Astrocyte (in vitro differentiated cells and primary cell): ENCODE measurements around the gene SLC19A1. TPM values are rescaled to one million over a fixed set of nuclear protein-coding genes. Genes with fewer than 3 reads are reported as not detected.

Experiments used
- DNase-seq: peaks from one replicate; pipeline ENCODE4 v3.0.0-alpha.2; 2010; ENCODE audit warnings: low read depth
- FAIRE-seq: peaks from 2 replicates; lab custom pipeline; 2011; peaks lifted over from hg19 to GRCh38; lab: Jason Lieb, UNC
- H2AFZ ChIP-seq: 2 replicates; pipeline ENCODE4 v1.6.0; 2012; ENCODE audit warnings: low read depth, low read length, inconsistent platforms
- H3K27ac ChIP-seq: 2 replicates; pipeline ENCODE4 v1.5.1; 2011; ENCODE audit warnings: low read depth, low read length, inconsistent platforms
- H3K27me3 ChIP-seq: 2 replicates; pipeline ENCODE4 v1.6.0; 2011; ENCODE audit warnings: low read length, inconsistent platforms; ENCODE audit not compliant: insufficient read depth
- H3K36me3 ChIP-seq: 2 replicates; pipeline ENCODE4 v1.5.1; 2011; ENCODE audit warnings: low read length, inconsistent platforms; ENCODE audit not compliant: insufficient read depth
- H3K4me1 ChIP-seq: 2 replicates; pipeline ENCODE4 v1.5.1; 2011; ENCODE audit warnings: low read length, inconsistent platforms; ENCODE audit not compliant: insufficient read depth
- H3K4me2 ChIP-seq: 2 replicates; pipeline ENCODE4 v1.6.0; 2012; ENCODE audit warnings: low read length, inconsistent platforms
- H3K4me3 ChIP-seq: 2 replicates; pipeline ENCODE4 v1.5.1; 2011; ENCODE audit warnings: low read depth, mild to moderate bottlenecking, low read length, inconsistent platforms; ENCODE audit not compliant: insufficient read depth
- H3K79me2 ChIP-seq: 2 replicates; pipeline ENCODE4 v1.6.0; 2012; ENCODE audit warnings: mild to moderate bottlenecking, low read length, inconsistent platforms; ENCODE audit not compliant: insufficient read depth
- H3K9ac ChIP-seq: 2 replicates; pipeline ENCODE4 v1.6.0; 2012; ENCODE audit warnings: mild to moderate bottlenecking, low read length, inconsistent platforms
- H3K9me3 ChIP-seq: 2 replicates; pipeline ENCODE4 v1.5.1; 2012; ENCODE audit warnings: low read depth, mild to moderate bottlenecking, low read length, inconsistent platforms; ENCODE audit not compliant: insufficient read depth
- H4K20me1 ChIP-seq: 2 replicates; pipeline ENCODE4 v1.6.0; 2012; ENCODE audit warnings: low read length, inconsistent platforms; ENCODE audit not compliant: insufficient read depth
- H3K27ac Mint-ChIP-seq: one replicate; pipeline ENCODE4 v1.8.0; 2021; ENCODE audit warnings: mild to moderate bottlenecking, mixed read lengths; ENCODE audit not compliant: unreplicated experiment
- H3K27me3 Mint-ChIP-seq: one replicate; pipeline ENCODE4 v1.8.0; 2021; ENCODE audit warnings: low read depth, mixed read lengths; ENCODE audit not compliant: unreplicated experiment
- H3K36me3 Mint-ChIP-seq: one replicate; pipeline ENCODE4 v1.8.0; 2021; ENCODE audit warnings: low read depth, mixed read lengths; ENCODE audit not compliant: unreplicated experiment
- H3K4me1 Mint-ChIP-seq: one replicate; pipeline ENCODE4 v1.8.0; 2021; ENCODE audit warnings: low read depth, mixed read lengths; ENCODE audit not compliant: unreplicated experiment
- H3K4me3 Mint-ChIP-seq: one replicate; pipeline ENCODE4 v1.8.0; 2021; ENCODE audit warnings: mild to moderate bottlenecking, moderate library complexity, mixed read lengths; ENCODE audit not compliant: unreplicated experiment
- H3K9me3 Mint-ChIP-seq: one replicate; pipeline ENCODE4 v1.8.0; 2021; ENCODE audit warnings: mild to moderate bottlenecking, mixed read lengths; ENCODE audit not compliant: unreplicated experiment
- EZH2 ChIP-seq: IDR thresholded peaks from 2 replicates; pipeline ENCODE4 v1.6.1; 2012; ENCODE audit warnings: mild to moderate bottlenecking, low read length, inconsistent platforms; ENCODE audit not compliant: insufficient read depth
- total RNA-seq: library from RNA; stranded (reverse); gene quantifications from 2 replicates; pipeline ENCODE4 v1.2.1, GENCODE V29; 2021
- TF ChIP-seq, protein P1 (sequence below): IDR thresholded peaks from 2 replicates; pipeline ENCODE4 v1.5.1; 2011; ENCODE audit warnings: low read depth, mild to moderate bottlenecking, inconsistent platforms, low read length, moderate library complexity; ENCODE audit not compliant: insufficient read depth

The SLC19A1 gene
- total RNA-seq, 1 donor from 2014 or later, result 11.7 TPM

- Mint-ChIP-seq H3K4me1 (no peaks in the 10 kb centered on the region), H3K4me3 (no peak overlapping the region), H3K27ac (no peak overlapping the region), H3K9me3 (peaks cover 2% of the 10 kb centered on the region), H3K36me3 (no peaks in the 10 kb centered on the region), H3K27me3 (peaks cover 40% of the 10 kb centered on the region)
- Histone ChIP-seq H4K20me1 (no peaks in the 10 kb centered on the region), H3K36me3 (no peaks in the 10 kb centered on the region), H3K9me3 (no peaks in the 10 kb centered on the region), H3K27me3 (peaks cover 10% of the 10 kb centered on the region), H2AFZ (peak overlapping the region; percentile 46), H3K4me3 (no peak overlapping the region), H3K4me1 (no peaks in the 10 kb centered on the region), H3K79me2 (no peaks in the 10 kb centered on the region), H3K27ac (no peak overlapping the region), H3K9ac (no peak overlapping the region), H3K4me2 (no peak overlapping the region)
- TF ChIP-seq, protein P1, sequence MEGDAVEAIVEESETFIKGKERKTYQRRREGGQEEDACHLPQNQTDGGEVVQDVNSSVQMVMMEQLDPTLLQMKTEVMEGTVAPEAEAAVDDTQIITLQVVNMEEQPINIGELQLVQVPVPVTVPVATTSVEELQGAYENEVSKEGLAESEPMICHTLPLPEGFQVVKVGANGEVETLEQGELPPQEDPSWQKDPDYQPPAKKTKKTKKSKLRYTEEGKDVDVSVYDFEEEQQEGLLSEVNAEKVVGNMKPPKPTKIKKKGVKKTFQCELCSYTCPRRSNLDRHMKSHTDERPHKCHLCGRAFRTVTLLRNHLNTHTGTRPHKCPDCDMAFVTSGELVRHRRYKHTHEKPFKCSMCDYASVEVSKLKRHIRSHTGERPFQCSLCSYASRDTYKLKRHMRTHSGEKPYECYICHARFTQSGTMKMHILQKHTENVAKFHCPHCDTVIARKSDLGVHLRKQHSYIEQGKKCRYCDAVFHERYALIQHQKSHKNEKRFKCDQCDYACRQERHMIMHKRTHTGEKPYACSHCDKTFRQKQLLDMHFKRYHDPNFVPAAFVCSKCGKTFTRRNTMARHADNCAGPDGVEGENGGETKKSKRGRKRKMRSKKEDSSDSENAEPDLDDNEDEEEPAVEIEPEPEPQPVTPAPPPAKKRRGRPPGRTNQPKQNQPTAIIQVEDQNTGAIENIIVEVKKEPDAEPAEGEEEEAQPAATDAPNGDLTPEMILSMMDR, result no peak
- TF ChIP-seq EZH2, result no peak
- DNase-seq (no peak), FAIRE-seq (no peak)
Measured at GRCh38 chr21:45573452-45574035, 31.3 kb upstream of the SLC19A1 start.

DNA sequence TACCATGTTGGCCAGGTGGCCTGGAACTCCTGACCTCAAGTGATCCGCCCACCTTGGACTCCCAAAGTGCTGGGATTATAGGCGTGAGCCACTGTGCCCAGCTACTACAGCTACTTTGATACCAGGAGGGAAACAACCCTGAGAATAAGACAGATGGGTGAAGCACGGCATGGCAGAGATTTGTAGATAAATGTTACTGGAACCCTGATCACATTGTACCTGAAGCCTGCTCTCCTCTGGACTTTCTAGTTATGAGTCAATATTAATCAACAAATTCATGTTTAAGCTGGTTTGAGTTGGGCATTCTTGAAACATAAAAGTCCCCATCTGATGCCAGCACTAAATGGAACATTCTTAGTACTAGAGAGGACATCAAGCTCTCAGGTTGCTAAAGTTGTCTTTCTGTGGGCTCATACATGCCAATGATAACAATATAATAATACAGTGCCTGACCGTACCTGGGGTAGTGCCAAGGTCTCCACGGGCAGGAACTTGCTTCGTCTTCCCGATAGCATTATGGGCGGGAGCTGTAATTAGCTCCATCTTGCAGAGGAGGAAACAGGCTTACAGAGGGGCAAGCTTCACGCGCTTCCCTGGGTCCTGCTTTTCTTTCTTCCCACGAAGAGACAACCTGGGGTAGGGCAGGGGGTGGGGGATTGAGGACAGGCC lies 30.7 kb upstream of the SLC19A1 start:
- no peak overlapping the region for H3K4me2 ChIP-seq
- no peaks in the 10 kb centered on the region for H3K36me3 ChIP-seq
- Mint-ChIP-seq H3K4me3 (no peak overlapping the region), H3K36me3 (no peaks in the 10 kb centered on the region), H3K27ac (no peak overlapping the region), H3K27me3 (peaks cover 45% of the 10 kb centered on the region), H3K9me3 (peaks cover 2% of the 10 kb centered on the region), H3K4me1 (no peaks in the 10 kb centered on the region)
- TF ChIP-seq EZH2, result no peak
- TF ChIP-seq, protein P1, result no peak
- H3K79me2 ChIP-seq, result no peaks in the 10 kb centered on the region
- DNase-seq, result no peak
- H3K9ac ChIP-seq, result no peak overlapping the region
- no peak for FAIRE-seq
- no peak overlapping the region for H2AFZ ChIP-seq
- no peaks in the 10 kb centered on the region for H3K4me1 ChIP-seq
- H3K4me3 ChIP-seq, result no peak overlapping the region
- no peaks in the 10 kb centered on the region for H4K20me1 ChIP-seq
- H3K9me3 ChIP-seq, result no peaks in the 10 kb centered on the region
- peaks cover 12% of the 10 kb centered on the region for H3K27me3 ChIP-seq
- H3K27ac ChIP-seq, result no peak overlapping the region

GRCh38 chr21:45572231-45572630 lies 30.0 kb upstream of the SLC19A1 start:
- Histone ChIP-seq H3K9me3 (no peaks in the 10 kb centered on the region), H3K36me3 (no peaks in the 10 kb centered on the region), H3K27me3 (peaks cover 17% of the 10 kb centered on the region), H3K4me1 (no peaks in the 10 kb centered on the region), H3K4me3 (no peak overlapping the region), H3K9ac (no peak overlapping the region), H2AFZ (no peak overlapping the region), H3K27ac (no peak overlapping the region), H3K79me2 (no peaks in the 10 kb centered on the region), H4K20me1 (no peaks in the 10 kb centered on the region), H3K4me2 (no peak overlapping the region)
- TF ChIP-seq EZH2, result no peak
- TF ChIP-seq, protein P1, result no peak
- Mint-ChIP-seq H3K36me3 (no peaks in the 10 kb centered on the region), H3K4me1 (no peaks in the 10 kb centered on the region), H3K27ac (no peak overlapping the region), H3K4me3 (no peak overlapping the region), H3K9me3 (peaks cover 2% of the 10 kb centered on the region), H3K27me3 (peaks cover 49% of the 10 kb centered on the region)
- DNase-seq (no peak), FAIRE-seq (no peak)
